Muscle of leg (tissue), 16 donors: Measurements from ENCODE around the gene SGPP2. TPM values are rescaled to one million over a fixed set of nuclear protein-coding genes. Genes with fewer than 3 reads are reported as not detected.
A peak's percentile ranks its signal among the peaks of the same experiment; 100 is the strongest.

Source experiments
- DNase-seq: peaks from one replicate; pipeline ENCODE4 v3.0.0; 2013
- H3K27ac ChIP-seq: one replicate; pipeline ENCODE4 v1.5.1; 2013; ENCODE audit warnings: mild to moderate bottlenecking, low read length, control low read depth
- H3K27me3 ChIP-seq: one replicate; pipeline ENCODE4 v1.6.1; 2013; ENCODE audit warnings: low read length; ENCODE audit not compliant: control insufficient read depth, insufficient read depth
- H3K36me3 ChIP-seq: one replicate; pipeline ENCODE4 v1.6.1; 2013; ENCODE audit warnings: low read length; ENCODE audit not compliant: control insufficient read depth, insufficient read depth
- H3K4me1 ChIP-seq: one replicate; pipeline ENCODE4 v1.6.1; 2013; ENCODE audit warnings: low read length; ENCODE audit not compliant: control insufficient read depth, insufficient read depth
- H3K4me3 ChIP-seq: one replicate; pipeline ENCODE4 v1.5.1; 2013; ENCODE audit warnings: low read length, control low read depth
- H3K9me3 ChIP-seq: replicated peaks from 2 replicates; pipeline ENCODE4 v1.6.1; 2013; ENCODE audit warnings: low read depth, low read length; ENCODE audit not compliant: control insufficient read depth
- WGBS: methylation state at CpG from one replicate; pipeline ENCODE4 v1.1.5; 2013; ENCODE audit warnings: missing lambda C conversion rate; ENCODE audit not compliant: insufficient coverage; 5-methylcytosine and 5-hydroxymethylcytosine counted together
- long read RNA-seq, 11 donors: transcript quantifications; one replicate each; lab custom pipeline, GENCODE V29; 2026
- polyA plus RNA-seq, 8 donors: library from polyadenylated mRNA; unstranded; fragments of 120-200 nt; gene quantifications; one replicate each; pipeline versions ENCODE4 v1.2.1 to v1.2.3, GENCODE V29; 2013; ENCODE audit warnings: inconsistent platforms in 1 of 8, low replicate concordance in 1 of 8; ENCODE audit not compliant: insufficient read length in 8 of 8, insufficient read depth in 1 of 8
- total RNA-seq: library from RNA; stranded (reverse); fragments of 120-200 nt; gene quantifications from one replicate; pipeline ENCODE4 v1.2.4, GENCODE V29; 2013

SGPP2 gene, protein sequence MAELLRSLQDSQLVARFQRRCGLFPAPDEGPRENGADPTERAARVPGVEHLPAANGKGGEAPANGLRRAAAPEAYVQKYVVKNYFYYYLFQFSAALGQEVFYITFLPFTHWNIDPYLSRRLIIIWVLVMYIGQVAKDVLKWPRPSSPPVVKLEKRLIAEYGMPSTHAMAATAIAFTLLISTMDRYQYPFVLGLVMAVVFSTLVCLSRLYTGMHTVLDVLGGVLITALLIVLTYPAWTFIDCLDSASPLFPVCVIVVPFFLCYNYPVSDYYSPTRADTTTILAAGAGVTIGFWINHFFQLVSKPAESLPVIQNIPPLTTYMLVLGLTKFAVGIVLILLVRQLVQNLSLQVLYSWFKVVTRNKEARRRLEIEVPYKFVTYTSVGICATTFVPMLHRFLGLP
- total RNA-seq (not detected), polyA plus RNA-seq (1 to 10 TPM in 4 of 8 donors, under 1 TPM in 4; 0.23 to 2.9 (median 1.0) TPM)
- long read RNA-seq, donor 1, result 0 reads
- long read RNA-seq, donor 2, result 0 reads
- long read RNA-seq, donor 3, result 0 reads
- long read RNA-seq, donor 4, result 0 reads
- long read RNA-seq, donor 5, result 0 reads
- long read RNA-seq, donor 6, result 0 reads
- long read RNA-seq, donor 7, result 0 reads
- long read RNA-seq, donor 8, result 0 reads
- long read RNA-seq, donor 9, result 0 reads
- long read RNA-seq, donor 10, result 0 reads
- long read RNA-seq, donor 11, result 0 reads

DNA sequence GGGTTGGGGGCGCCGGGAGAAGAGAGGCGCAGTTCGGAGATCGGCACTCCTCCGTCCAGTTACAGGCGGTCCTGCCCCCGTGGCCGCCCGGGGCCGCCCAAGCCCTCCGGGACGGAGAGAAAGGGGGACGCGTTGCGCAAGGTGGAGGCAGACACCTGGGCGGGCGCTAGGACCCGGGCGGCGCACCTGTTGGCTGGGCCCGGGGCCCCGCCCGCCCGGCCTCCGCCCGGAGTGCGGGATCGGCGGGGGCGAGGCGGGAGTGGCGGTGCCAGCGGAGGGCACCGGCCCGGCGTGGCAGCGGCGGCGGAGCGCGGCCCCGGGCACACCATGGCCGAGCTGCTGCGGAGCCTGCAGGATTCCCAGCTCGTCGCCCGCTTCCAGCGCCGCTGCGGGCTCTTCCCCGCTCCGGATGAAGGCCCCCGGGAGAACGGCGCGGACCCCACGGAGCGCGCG lies at the start of gene SGPP2:
Gene SGPP2 (plus strand): TSS at position 268 of the 453 bp plus-strand sequence. CDS start 60 bp downstream, at position 328.
- Histone ChIP-seq H3K27ac (no peak within 1 kb of the TSS), H3K27me3 (peaks cover 52% of the 10 kb centered on the region), H3K4me3 (no peak within 1 kb of the TSS), H3K9me3 (no peaks in the 10 kb centered on the region), H3K4me1 (peaks cover 6% of the 10 kb centered on the region), H3K36me3 (no peaks in the 10 kb centered on the region)
- under 1% methylated on average over 58 of the region's 61 CpGs for WGBS
- DNase-seq, result no peak

DNA sequence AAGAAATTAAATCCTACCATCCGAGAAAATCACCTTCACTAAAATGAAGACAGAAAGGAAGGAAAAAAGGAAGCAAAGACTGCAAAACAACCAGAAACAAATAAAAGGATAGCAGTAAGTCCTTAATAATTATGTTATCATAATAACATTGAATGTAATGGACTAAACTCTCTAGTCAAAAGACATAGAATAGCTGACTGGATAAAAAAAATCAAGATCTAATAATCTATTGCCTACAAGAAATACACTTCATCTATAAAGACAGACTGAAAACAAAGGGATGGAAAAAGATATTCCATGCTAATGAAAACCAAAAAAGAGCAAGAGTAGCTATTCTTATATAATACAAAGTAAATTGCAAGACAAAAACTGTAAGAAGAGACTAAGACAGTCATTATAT lies 48.5 kb upstream of the SGPP2 start:
- H3K4me1 ChIP-seq, result no peaks in the 10 kb centered on the region
- WGBS, result no CpG with 5 or more reads among the region's 1 CpG
- no peak for DNase-seq

DNA sequence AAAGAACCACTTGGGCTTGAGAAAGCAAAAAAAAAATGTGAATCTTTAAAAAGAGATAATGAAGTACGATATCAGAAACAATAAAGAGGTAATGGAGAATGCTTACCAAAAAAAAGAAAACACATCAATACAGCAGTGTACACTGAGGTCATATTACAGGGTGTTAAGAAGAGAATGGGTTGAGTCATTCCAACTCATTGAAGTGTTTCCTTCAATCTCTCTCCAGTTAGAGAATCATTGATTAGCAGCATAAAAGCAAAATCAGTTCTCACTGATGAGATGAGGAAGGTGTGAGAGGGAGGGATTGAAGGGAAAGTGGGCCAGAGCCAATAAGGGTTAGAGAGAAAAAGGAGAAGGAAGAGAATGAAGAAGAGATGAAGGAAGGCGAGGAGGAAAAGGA lies 43.9 kb upstream of the SGPP2 start:
- no CpG with 5 or more reads among the region's 2 CpGs for WGBS
- Histone ChIP-seq H3K4me1 (no peaks in the 10 kb centered on the region), H3K4me3 (no peak overlapping the region)

More for the DNA sequence above, 48.5 kb upstream of the SGPP2 start:
- Histone ChIP-seq H3K27ac (no peak overlapping the region), H3K9me3 (peaks cover 3% of the 10 kb centered on the region), H3K4me3 (no peak overlapping the region), H3K27me3 (no peaks in the 10 kb centered on the region), H3K36me3 (no peaks in the 10 kb centered on the region)

DNA sequence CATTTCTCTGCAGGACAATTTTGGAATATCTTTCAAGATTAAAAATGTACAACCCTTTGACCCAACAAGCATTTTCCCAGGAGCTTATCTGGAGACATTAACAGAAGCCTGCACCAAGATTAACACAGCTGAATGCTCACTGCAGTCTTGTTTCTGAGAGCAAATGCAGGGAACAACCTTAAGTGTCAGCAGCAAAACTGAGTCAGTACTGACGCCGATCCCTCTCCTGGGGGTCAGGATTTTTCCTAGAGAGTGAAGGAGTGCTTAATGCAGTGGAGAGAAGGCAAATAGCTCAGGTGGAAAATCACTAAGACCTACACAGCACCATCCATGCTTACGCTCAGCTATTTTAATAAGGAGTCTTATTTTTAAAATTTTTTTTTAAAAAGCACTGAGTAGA lies 42.8 kb upstream of the SGPP2 start:
- Histone ChIP-seq H3K4me3 (no peak overlapping the region), H3K36me3 (no peaks in the 10 kb centered on the region), H3K27me3 (no peaks in the 10 kb centered on the region), H3K27ac (no peak overlapping the region), H3K4me1 (no peaks in the 10 kb centered on the region), H3K9me3 (no peaks in the 10 kb centered on the region)
- DNase-seq, result no peak
- WGBS, result no CpG with 5 or more reads among the region's 3 CpGs

More for the DNA sequence above, 43.9 kb upstream of the SGPP2 start:
- H3K36me3 ChIP-seq, result no peaks in the 10 kb centered on the region
- H3K9me3 ChIP-seq, result no peaks in the 10 kb centered on the region
- H3K27me3 ChIP-seq, result no peaks in the 10 kb centered on the region
- no peak overlapping the region for H3K27ac ChIP-seq
- DNase-seq, result no peak

DNA sequence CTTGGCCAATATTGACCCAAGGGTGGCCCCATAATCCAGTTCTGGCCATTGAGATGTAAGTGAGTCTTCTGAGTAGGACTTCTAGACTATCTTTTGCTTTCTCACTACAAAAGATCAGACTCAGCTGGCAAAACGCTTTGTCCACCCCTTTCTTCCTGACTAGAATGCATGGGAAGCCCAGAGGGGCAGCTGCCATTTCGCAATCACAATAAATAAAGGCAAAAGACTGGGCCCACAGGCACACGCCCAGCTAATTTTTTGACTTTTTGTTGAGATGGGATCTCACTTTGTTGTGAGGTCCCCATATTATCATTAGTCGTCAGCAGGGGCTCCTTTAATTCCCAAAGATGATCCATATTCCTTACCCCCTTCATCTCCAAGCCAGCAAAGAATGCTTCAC lies 41.1 kb upstream of the SGPP2 start:
- no CpG with 5 or more reads among the region's 4 CpGs for WGBS
- H3K27me3 ChIP-seq, result no peaks in the 10 kb centered on the region
- DNase-seq, result no peak
- H3K4me3 ChIP-seq, result no peak overlapping the region
- no peaks in the 10 kb centered on the region for H3K9me3 ChIP-seq
- H3K36me3 ChIP-seq, result no peaks in the 10 kb centered on the region
- no peak overlapping the region for H3K27ac ChIP-seq
- H3K4me1 ChIP-seq, result no peaks in the 10 kb centered on the region

DNA sequence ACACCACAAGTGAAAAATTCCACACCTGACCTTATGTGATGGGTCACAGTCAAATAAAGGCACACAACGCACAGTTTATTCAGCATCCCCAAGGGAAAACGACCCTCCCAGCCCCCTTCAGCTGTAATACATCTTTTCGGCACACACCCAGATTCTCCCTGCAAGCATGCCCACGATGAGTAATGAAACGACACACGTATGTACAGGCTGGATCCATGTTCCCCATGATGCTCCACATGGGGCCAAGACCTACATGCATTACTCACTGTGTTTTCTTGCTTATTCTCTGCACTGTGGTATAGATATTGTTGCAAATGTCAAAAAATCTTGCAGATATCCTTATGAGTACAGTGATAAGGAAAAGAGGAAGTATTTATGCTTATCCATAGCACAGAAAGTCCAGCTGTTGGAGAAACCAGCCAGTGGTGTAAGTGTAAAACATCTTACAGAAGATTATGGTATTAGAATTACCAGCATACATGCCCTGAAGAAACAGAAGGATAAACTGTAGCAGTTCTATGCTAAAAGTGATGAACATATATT lies 32.5 kb upstream of the SGPP2 start:
- Histone ChIP-seq H3K27me3 (no peaks in the 10 kb centered on the region), H3K4me1 (no peaks in the 10 kb centered on the region), H3K36me3 (no peaks in the 10 kb centered on the region), H3K4me3 (no peak overlapping the region), H3K27ac (no peak overlapping the region), H3K9me3 (peaks cover 2% of the 10 kb centered on the region)
- WGBS, result 75% methylated on average over 6 of the region's 6 CpGs
- no peak for DNase-seq

DNA sequence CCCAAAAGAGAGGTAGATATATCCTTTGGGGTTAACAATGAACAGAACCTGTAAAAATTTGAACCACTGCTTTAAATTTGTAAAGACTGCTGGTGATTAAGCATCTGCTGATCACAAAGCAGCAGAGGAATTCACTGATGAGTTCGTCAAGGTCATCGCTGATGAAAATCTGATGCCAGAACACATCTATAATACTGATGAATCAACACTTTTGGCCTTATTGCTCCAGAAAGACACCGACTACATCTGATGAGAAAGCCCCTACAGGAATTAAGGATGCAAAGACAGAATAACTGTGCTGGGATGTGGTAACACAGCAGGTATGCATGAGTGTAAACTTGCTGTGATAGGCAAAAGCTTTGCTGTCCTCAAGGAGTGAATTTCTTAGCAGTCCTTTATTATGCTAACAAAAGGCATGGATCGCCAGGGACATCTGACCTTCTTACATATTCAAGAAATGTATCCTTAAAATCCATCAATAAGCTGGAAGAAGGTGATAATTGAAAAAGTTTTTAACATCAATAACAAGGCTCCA lies 30.5 kb upstream of the SGPP2 start:
- Histone ChIP-seq H3K4me1 (peaks cover 2% of the 10 kb centered on the region), H3K27me3 (no peaks in the 10 kb centered on the region), H3K9me3 (peaks cover 2% of the 10 kb centered on the region), H3K4me3 (no peak overlapping the region), H3K36me3 (no peaks in the 10 kb centered on the region), H3K27ac (no peak overlapping the region)
- WGBS, result no CpG with 5 or more reads among the region's 4 CpGs
- no peak for DNase-seq

DNA sequence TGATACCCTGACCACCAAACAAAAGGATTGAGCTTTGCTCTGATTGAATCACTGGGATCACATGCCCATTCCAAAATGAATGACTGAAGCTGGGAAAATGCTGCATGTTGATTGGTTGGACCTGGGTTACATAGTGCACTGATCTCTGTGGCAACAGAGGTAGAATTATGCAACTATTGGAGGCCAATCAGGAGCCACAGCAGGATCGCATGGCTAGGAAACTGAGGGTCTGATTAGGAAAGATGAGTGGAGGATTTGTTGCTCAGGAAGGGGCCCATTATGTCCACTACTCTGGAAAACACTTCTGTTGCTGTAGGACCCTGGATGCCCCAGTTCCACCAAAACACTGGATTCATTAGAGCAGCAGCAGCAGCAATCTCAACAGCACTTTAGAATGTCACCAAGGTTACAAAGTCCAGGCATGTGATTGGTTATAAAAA lies 25.9 kb upstream of the SGPP2 start:
- Histone ChIP-seq H3K4me3 (no peak overlapping the region), H3K36me3 (no peaks in the 10 kb centered on the region), H3K9me3 (peaks cover 2% of the 10 kb centered on the region), H3K4me1 (peaks cover 2% of the 10 kb centered on the region), H3K27ac (no peak overlapping the region), H3K27me3 (no peaks in the 10 kb centered on the region)
- no peak for DNase-seq
- no CpG with 5 or more reads among the region's 1 CpG for WGBS

DNA sequence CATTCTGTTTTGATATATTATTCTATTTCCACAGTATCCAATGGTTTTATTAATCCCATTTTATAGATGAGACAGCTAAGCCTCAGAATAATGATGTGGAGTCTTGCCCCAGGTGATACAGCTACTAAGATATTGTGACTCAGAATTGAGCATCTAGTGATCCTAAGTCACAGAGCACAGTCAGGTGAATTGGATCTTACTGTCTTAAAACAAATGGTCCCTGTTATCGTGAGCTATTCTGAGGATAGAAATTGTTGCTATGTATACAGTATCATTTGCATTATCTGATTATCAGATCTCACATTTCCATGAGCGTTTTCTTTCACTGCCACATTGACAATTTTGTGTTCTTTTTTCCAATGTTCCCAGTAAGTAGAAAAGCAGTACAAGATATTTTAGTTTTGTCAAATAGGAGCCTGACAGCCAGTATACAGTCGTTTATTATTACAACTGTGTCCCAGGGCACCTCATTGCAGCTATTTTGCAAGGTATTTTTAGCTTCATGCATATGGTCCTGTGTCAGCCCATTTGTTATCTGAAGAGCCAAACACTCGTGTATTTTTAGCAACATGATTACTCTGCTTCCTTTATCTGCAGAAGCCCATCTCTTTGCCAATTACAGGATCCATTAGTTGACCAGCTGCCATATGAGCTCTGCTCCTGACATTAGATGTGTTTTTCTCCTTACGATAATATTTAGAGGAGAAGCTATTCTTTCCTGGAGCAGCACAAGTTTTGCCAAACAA lies 25.1 kb upstream of the SGPP2 start:
- DNase-seq, result peak; percentile 51
- Histone ChIP-seq H3K27ac (no peak overlapping the region), H3K36me3 (no peaks in the 10 kb centered on the region), H3K4me3 (no peak overlapping the region), H3K4me1 (peaks cover 2% of the 10 kb centered on the region), H3K27me3 (no peaks in the 10 kb centered on the region), H3K9me3 (peaks cover 2% of the 10 kb centered on the region)
- 0% methylated on average over 1 of the region's 5 CpGs for WGBS
